HL-60 (cell line): Measurements from ENCODE around the gene COL19A1.

Experiments
- DNase-seq, 2 experiments: peaks; one replicate each; pipeline ENCODE4 v3.0.0-alpha.2; 2010 to 2020; ENCODE audit warnings: low read depth in 1 of 2, low spot score in 1 of 2
- H3K27ac ChIP-seq: fragments of 250-450 bp; sonication (Bioruptor Pico); replicated peaks from 2 replicates; pipeline ENCODE4 v1.5.1; 2020; ENCODE audit warnings: mild to moderate bottlenecking, moderate library complexity
- H3K27me3 ChIP-seq: fragments of 250-450 bp; sonication (Bioruptor Pico); 2 replicates; pipeline ENCODE4 v1.5.1; 2021; ENCODE audit warnings: mild to moderate bottlenecking, moderate library complexity; ENCODE audit not compliant: insufficient read depth, poor library complexity, severe bottlenecking
- H3K4me3 ChIP-seq: replicated peaks from 2 replicates; pipeline ENCODE4 v1.5.1; 2011; ENCODE audit warnings: mild to moderate bottlenecking, control low read depth, low read length; ENCODE audit not compliant: insufficient read depth
- GABPA ChIP-seq: IDR thresholded peaks from 2 replicates; pipeline ENCODE4 v1.6.1; 2012; ENCODE audit warnings: low read depth
- POLR2AphosphoS5 ChIP-seq: IDR thresholded peaks from 2 replicates; pipeline ENCODE4 v1.6.1; 2012; ENCODE audit warnings: low read depth
- REST ChIP-seq: IDR thresholded peaks from 2 replicates; pipeline ENCODE4 v1.6.1; 2012; ENCODE audit warnings: low read depth; ENCODE audit not compliant: insufficient replicate concordance
- SPI1 ChIP-seq: IDR thresholded peaks from 2 replicates; pipeline ENCODE4 v1.6.1; 2012; ENCODE audit warnings: low read depth, mild to moderate bottlenecking, borderline replicate concordance
- TF ChIP-seq, protein P1 (sequence below): IDR thresholded peaks from one replicate; pipeline ENCODE4 v1.5.1; 2011; ENCODE audit warnings: low read length, control low read depth, inconsistent platforms; ENCODE audit not compliant: insufficient read depth

The COL19A1 gene

GRCh38 chr6:70060680-70061079 is 194.3 kb downstream of the COL19A1 start:
- no peak for DNase-seq
- Histone ChIP-seq H3K27ac (no peak overlapping the region), H3K27me3 (no peaks in the 10 kb centered on the region), H3K4me3 (no peak overlapping the region)
- TF ChIP-seq REST (peak; percentile 56), GABPA (no peak)

DNA sequence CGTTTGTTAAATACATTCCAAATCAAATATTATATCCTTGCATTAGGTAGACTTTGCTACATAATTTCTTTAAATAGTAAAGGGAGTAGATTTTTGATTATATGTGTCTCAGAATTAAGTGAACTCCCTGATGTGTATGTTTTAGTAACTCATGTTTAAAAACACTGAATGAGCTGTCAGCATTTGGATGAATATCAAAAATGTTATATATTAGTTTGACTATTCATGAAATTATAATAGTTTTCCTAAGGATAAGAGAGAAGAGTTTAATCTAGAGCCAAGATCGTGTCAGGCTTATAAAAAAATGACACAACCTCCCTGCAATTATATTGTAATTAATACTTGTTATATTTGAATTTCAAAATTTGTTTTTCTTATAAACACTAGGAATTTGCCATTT is 195.2 kb downstream of the COL19A1 start:
- no peak overlapping the region for H3K4me3 ChIP-seq
- TF ChIP-seq GABPA (no peak), REST (no peak), SPI1 (no peak), POLR2AphosphoS5 (no peak)
- TF ChIP-seq, protein P1, sequence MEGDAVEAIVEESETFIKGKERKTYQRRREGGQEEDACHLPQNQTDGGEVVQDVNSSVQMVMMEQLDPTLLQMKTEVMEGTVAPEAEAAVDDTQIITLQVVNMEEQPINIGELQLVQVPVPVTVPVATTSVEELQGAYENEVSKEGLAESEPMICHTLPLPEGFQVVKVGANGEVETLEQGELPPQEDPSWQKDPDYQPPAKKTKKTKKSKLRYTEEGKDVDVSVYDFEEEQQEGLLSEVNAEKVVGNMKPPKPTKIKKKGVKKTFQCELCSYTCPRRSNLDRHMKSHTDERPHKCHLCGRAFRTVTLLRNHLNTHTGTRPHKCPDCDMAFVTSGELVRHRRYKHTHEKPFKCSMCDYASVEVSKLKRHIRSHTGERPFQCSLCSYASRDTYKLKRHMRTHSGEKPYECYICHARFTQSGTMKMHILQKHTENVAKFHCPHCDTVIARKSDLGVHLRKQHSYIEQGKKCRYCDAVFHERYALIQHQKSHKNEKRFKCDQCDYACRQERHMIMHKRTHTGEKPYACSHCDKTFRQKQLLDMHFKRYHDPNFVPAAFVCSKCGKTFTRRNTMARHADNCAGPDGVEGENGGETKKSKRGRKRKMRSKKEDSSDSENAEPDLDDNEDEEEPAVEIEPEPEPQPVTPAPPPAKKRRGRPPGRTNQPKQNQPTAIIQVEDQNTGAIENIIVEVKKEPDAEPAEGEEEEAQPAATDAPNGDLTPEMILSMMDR: no peak
- no peaks in the 10 kb centered on the region for H3K27me3 ChIP-seq
- DNase-seq: no peak
- H3K27ac ChIP-seq: no peak overlapping the region

GRCh38 chr6:70062010-70062409 is 195.7 kb downstream of the COL19A1 start:
- no peak for TF ChIP-seq POLR2AphosphoS5
- TF ChIP-seq GABPA: no peak
- TF ChIP-seq, protein P1: no peak
- TF ChIP-seq SPI1: no peak
- TF ChIP-seq REST: no peak
- Histone ChIP-seq H3K27ac (no peak overlapping the region), H3K27me3 (no peaks in the 10 kb centered on the region), H3K4me3 (no peak overlapping the region)
- no peak for DNase-seq
